ENCODE results near the gene PPP1R9A. TPM values are rescaled to one million over a fixed set of nuclear protein-coding genes. Genes with fewer than 3 reads are reported as not detected.

PPP1R9A gene
- total and polyA plus RNA-seq, 10 of the 15 experiments (the other 5 are each of a cell fraction or from before 2014, with no cell fraction given): 0.04 to 0.12 TPM; not detected in 8

- TF ChIP-seq MTA2 (IDR thresholded peaks at IDR 0.05; ENCODE audit: low read depth) (peak; percentile 51; the same call in 1 of the 2 replicates), EGR1 (IDR thresholded peaks at IDR 0.05; ENCODE audit: borderline replicate concordance in 1 of 2, low read depth in 2 of 2, low read length in 2 of 2) (no peak), CBFB (IDR thresholded peaks at IDR 0.05; ENCODE audit: low read depth) (no peak)
Observed at GRCh38 chr7:95269640-95270039, 362.2 kb downstream of the PPP1R9A start (continued).

- TF ChIP-seq RBBP5 (conservative IDR thresholded peaks at IDR 0.05) (no peak), RELA (IDR thresholded peaks at IDR 0.05; ENCODE audit: borderline replicate concordance, partially characterized antibody) (no peak), IKZF1 (conservative IDR thresholded peaks at IDR 0.05) (no peak), JUND (IDR thresholded peaks at IDR 0.05; ENCODE audit: low read depth, low read length) (no peak), SMAD5 (IDR thresholded peaks at IDR 0.05; ENCODE audit: low read depth) (no peak), BCLAF1 (IDR thresholded peaks at IDR 0.05) (no peak), SUPT20H (IDR thresholded peaks at IDR 0.05; ENCODE audit: borderline replicate concordance, control insufficient read depth, low read depth, low read length) (no peak), POLR2AphosphoS5 (IDR thresholded peaks at IDR 0.05; ENCODE audit: low read length) (no peak), CHD2 (IDR thresholded peaks at IDR 0.05; ENCODE audit: borderline replicate concordance, low read depth, low read length) (no peak), NR2F1 (conservative IDR thresholded peaks at IDR 0.05) (no peak), SPI1 (IDR thresholded peaks at IDR 0.05; ENCODE audit: borderline replicate concordance, insufficient read depth, low read depth, low read length) (no peak)
- Histone ChIP-seq H3K9me3 (replicated peaks; ENCODE audit: control insufficient read depth, insufficient read depth, low read length) (no peaks in the 10 kb centered on the region), H3K9ac (ENCODE audit: control insufficient read depth, insufficient read depth, low read length) (no peak overlapping the region), H3K36me3 (ENCODE audit: control insufficient read depth in 2 of 2, insufficient read depth in 2 of 2, low read length in 1 of 2) (no peaks in the 10 kb centered on the region), H3K27me3 (replicated peaks in 1 of 2; ENCODE audit: control insufficient read depth in 2 of 2, insufficient read depth in 2 of 2, low read length in 1 of 2) (no peaks in the 10 kb centered on the region; a peak in 1 of 4 replicates), H3K4me1 (ENCODE audit: control insufficient read depth, insufficient read depth, low read length) (no peaks in the 10 kb centered on the region), H3K4me2 (ENCODE audit: control insufficient read depth, insufficient read depth) (no peak overlapping the region), H4K20me1 (ENCODE audit: control insufficient read depth, insufficient read depth) (no peaks in the 10 kb centered on the region), H2AFZ (ENCODE audit: control insufficient read depth, low read depth, low read length) (no peak overlapping the region), H3K27ac (ENCODE audit: control insufficient read depth, insufficient read depth) (no peak overlapping the region), H3K4me3 (no peak overlapping the region), H3K79me2 (ENCODE audit: control insufficient read depth, insufficient read depth, low read length) (no peaks in the 10 kb centered on the region)
- ATAC-seq: no peak; the same call in 1 of the 3 replicates
- ChIA-PET CTCF (no interaction called here), POLR2A (no interaction called here), RAD21 (ENCODE audit: unreplicated experiment) (no interaction called here), SMC1A (ENCODE audit: uncharacterized antibody, unreplicated experiment) (no interaction called here)
- 0% methylated on average over 2 of the region's 2 CpGs for WGBS (ENCODE audit: insufficient coverage, insufficient replicate concordance, low lambda C conversion rate, missing lambda C conversion rate)
- no peak for DNase-seq (ENCODE audit: low read depth, low spot score)
- no TSS peak for BruUV-seq (replicated peaks)
- intact Hi-C loops (cut with micrococcal nuclease; ENCODE audit: unreplicated experiment) (no loop called here), in situ Hi-C loops (cut with MboI) (no loop called here)
- no peak for FAIRE-seq
Observed at GRCh38 chr7:95276114-95276513, 368.7 kb downstream of the PPP1R9A start.

Data from GM12878 (cell line).